H1 (cell line): ENCODE data around the gene UGT1A7. TPM values are rescaled to one million over a fixed set of nuclear protein-coding genes. Genes with fewer than 3 reads are reported as not detected.

ENCODE experiments used
- CTCF ChIA-PET: fragments of 300-600 bp; sonication (Branson Sonifier 250); formaldehyde crosslinking; loops from one replicate; lab custom pipeline; 2021; ENCODE audit not compliant: partially characterized antibody; lab: Charles Lee
- POLR2A ChIA-PET: fragments of 300-600 bp; sonication (Branson Sonifier 250); formaldehyde crosslinking; loops from one replicate; lab custom pipeline; 2021; ENCODE audit warnings: inconsistent platforms; ENCODE audit not compliant: partially characterized antibody; lab: Charles Lee
- DNase-seq, 2 experiments: peaks; one replicate each; pipeline versions ENCODE4 v3.0.0 to v3.0.0-alpha.2; 2010 to 2022; ENCODE audit warnings: low spot score in 2 of 2, low read depth in 1 of 2, mixed read lengths in 1 of 2
- FAIRE-seq: peaks from 2 replicates; lab custom pipeline; 2011; peaks lifted over from hg19 to GRCh38; lab: Jason Lieb, UNC
- H2AFZ ChIP-seq: 2 replicates; pipeline ENCODE4 v1.8.1; 2012; ENCODE audit warnings: low read length, inconsistent platforms
- H2AK5ac ChIP-seq: 2 replicates; pipeline ENCODE4 v1.6.1; 2013; ENCODE audit warnings: low read depth, low read length
- H2BK120ac ChIP-seq: replicated peaks from 2 replicates; pipeline ENCODE3; 2013; ENCODE audit warnings: low read depth, low read length, inconsistent platforms
- H2BK12ac ChIP-seq: 2 replicates; pipeline ENCODE4 v1.6.1; 2013; ENCODE audit warnings: low read depth, low read length
- H2BK15ac ChIP-seq: 2 replicates; pipeline ENCODE4 v1.6.1; 2013; ENCODE audit warnings: low read length
- H2BK20ac ChIP-seq: 2 replicates; pipeline ENCODE4 v1.6.1; 2013; ENCODE audit warnings: low read length
- H2BK5ac ChIP-seq: 2 replicates; pipeline ENCODE4 v1.6.1; 2013; ENCODE audit warnings: low read depth, low read length
- H3K14ac ChIP-seq: 2 replicates; pipeline ENCODE4 v1.6.1; 2013; ENCODE audit warnings: inconsistent platforms; ENCODE audit not compliant: insufficient read length
- H3K18ac ChIP-seq: 2 replicates; pipeline ENCODE4 v1.6.1; 2013; ENCODE audit warnings: low read length; ENCODE audit errors: extremely low read depth
- H3K23ac ChIP-seq: 2 replicates; pipeline ENCODE4 v1.6.1; 2013; ENCODE audit warnings: inconsistent platforms; ENCODE audit not compliant: insufficient read length
- H3K23me2 ChIP-seq: 2 replicates; pipeline ENCODE4 v1.6.1; 2013; ENCODE audit warnings: low read depth, low read length
- H3K27ac ChIP-seq: 2 replicates; pipeline ENCODE4 v1.6.1; 2011; ENCODE audit warnings: low read depth, low read length, inconsistent platforms
- H3K27me3 ChIP-seq, 4 experiments: replicated peaks in 1 of 4; 1 replicate in 1 of 4; 2 replicates in 3 of 4; pipeline versions ENCODE4 v1.6.1 to v1.8.1; 2011 to 2013; ENCODE audit warnings: low read length in 3 of 4, mild to moderate bottlenecking in 3 of 4, inconsistent platforms in 2 of 4, mixed read lengths in 2 of 4, moderate library complexity in 1 of 4; ENCODE audit not compliant: control insufficient read depth in 3 of 4, insufficient read depth in 3 of 4; ENCODE audit errors: extremely low read depth in 1 of 4
- H3K36me3 ChIP-seq, 4 experiments: 2 replicates each; pipeline versions ENCODE4 v1.6.1 to v1.8.1; 2011 to 2013; ENCODE audit warnings: mild to moderate bottlenecking in 4 of 4, low read length in 3 of 4, moderate library complexity in 2 of 4, control low read depth in 1 of 4, inconsistent platforms in 1 of 4; ENCODE audit not compliant: insufficient read depth in 4 of 4, control insufficient read depth in 2 of 4
- H3K4ac ChIP-seq: replicated peaks from 2 replicates; pipeline ENCODE3; 2013; ENCODE audit warnings: low read length, low read depth, mixed read lengths, inconsistent platforms; ENCODE audit not compliant: insufficient read length
- H3K4me1 ChIP-seq, 4 experiments: replicated peaks in 1 of 4; 1 replicate in 1 of 4; 2 replicates in 3 of 4; pipeline versions ENCODE4 v1.6.1 to v1.8.1; 2011 to 2013; ENCODE audit warnings: low read length in 3 of 4, inconsistent platforms in 2 of 4, mixed read lengths in 1 of 4; ENCODE audit not compliant: insufficient read depth in 4 of 4, control insufficient read depth in 3 of 4
- H3K4me2 ChIP-seq, 2 experiments: 2 replicates each; pipeline versions ENCODE4 v1.6.1 to v1.8.1; 2011 to 2013; ENCODE audit warnings: low read depth in 2 of 2, low read length in 2 of 2, control low read depth in 1 of 2, inconsistent platforms in 1 of 2, mild to moderate bottlenecking in 1 of 2; ENCODE audit not compliant: insufficient read depth in 1 of 2
- H3K4me3 ChIP-seq, 4 experiments: fragments of 200-600, 300-600 bp in 1 of 4; sonication (generic), shearing (Covaris generic), sonication (Bioruptor Twin) in 1 of 4; 2 replicates each; pipeline versions ENCODE4 v1.5.1 to v1.8.1; 2011 to 2016; ENCODE audit warnings: low read length in 4 of 4, low read depth in 3 of 4, control low read depth in 2 of 4, inconsistent platforms in 2 of 4, mild to moderate bottlenecking in 2 of 4, mixed read lengths in 1 of 4, moderate library complexity in 1 of 4; ENCODE audit not compliant: insufficient read depth in 2 of 4; ENCODE audit errors: extremely low read depth in 1 of 4
- H3K56ac ChIP-seq: replicated peaks from 2 replicates; pipeline ENCODE3; 2013; ENCODE audit warnings: low read depth, mild to moderate bottlenecking, mixed read lengths, low read length, inconsistent platforms; ENCODE audit not compliant: insufficient read length
- H3K79me1 ChIP-seq: 2 replicates; pipeline ENCODE4 v1.6.1; 2013; ENCODE audit warnings: low read depth, low read length, control low read depth
- H3K79me2 ChIP-seq, 2 experiments: 2 replicates each; pipeline versions ENCODE4 v1.6.1 to v1.8.1; 2012 to 2013; ENCODE audit warnings: low read length in 2 of 2, mild to moderate bottlenecking in 2 of 2, inconsistent platforms in 1 of 2; ENCODE audit not compliant: insufficient read depth in 2 of 2, control insufficient read depth in 1 of 2
- H3K9ac ChIP-seq, 4 experiments: replicated peaks in 1 of 4; 1 replicate in 1 of 4; 2 replicates in 3 of 4; pipeline versions ENCODE4 v1.6.1 to v1.8.1; 2011 to 2013; ENCODE audit warnings: low read depth in 3 of 4, low read length in 3 of 4, control low read depth in 2 of 4, mild to moderate bottlenecking in 2 of 4, moderate library complexity in 2 of 4, inconsistent platforms in 1 of 4; ENCODE audit errors: extremely low read depth in 1 of 4
- H3K9me3 ChIP-seq, 2 experiments: 2 replicates each; pipeline versions ENCODE4 v1.6.1 to v1.8.1; 2012 to 2013; ENCODE audit warnings: mild to moderate bottlenecking in 2 of 2, moderate library complexity in 2 of 2, control low read depth in 1 of 2, inconsistent platforms in 1 of 2, low read depth in 1 of 2, low read length in 1 of 2, mixed read lengths in 1 of 2; ENCODE audit not compliant: insufficient read depth in 2 of 2
- H4K20me1 ChIP-seq, 2 experiments: replicated peaks in 1 of 2; 2 replicates each; pipeline versions ENCODE3 to v1.8.1; 2011 to 2013; ENCODE audit warnings: inconsistent platforms in 2 of 2, low read length in 2 of 2, mild to moderate bottlenecking in 1 of 2; ENCODE audit not compliant: insufficient read depth in 2 of 2, control insufficient read depth in 1 of 2
- H4K5ac ChIP-seq: 2 replicates; pipeline ENCODE4 v1.6.1; 2013; ENCODE audit warnings: low read length, low read depth, mixed read lengths, inconsistent platforms; ENCODE audit not compliant: insufficient read length
- H4K8ac ChIP-seq: 2 replicates; pipeline ENCODE4 v1.8.0; 2013; ENCODE audit warnings: mild to moderate bottlenecking, moderate library complexity, low read length, inconsistent platforms; ENCODE audit not compliant: insufficient read depth; ENCODE audit errors: extremely low read depth
- H4K91ac ChIP-seq: replicated peaks from 2 replicates; pipeline ENCODE3; 2013; ENCODE audit warnings: low read length, mixed read lengths, inconsistent platforms; ENCODE audit not compliant: insufficient read length
- EGR1 ChIP-seq: IDR thresholded peaks from 2 replicates; pipeline ENCODE4 v1.6.1; 2011; ENCODE audit warnings: low read depth, low read length, borderline replicate concordance
- EZH2 ChIP-seq: fragments of 200-600 bp; sonication (generic); IDR thresholded peaks from 2 replicates; pipeline ENCODE4 v1.7.1; 2012; ENCODE audit warnings: low read depth, mild to moderate bottlenecking, moderate library complexity, low read length, inconsistent platforms; ENCODE audit not compliant: severe bottlenecking
- GABPA ChIP-seq: IDR thresholded peaks from 2 replicates; pipeline ENCODE4 v1.6.1; 2011; ENCODE audit warnings: mild to moderate bottlenecking, low read length, moderate library complexity, borderline replicate concordance; ENCODE audit not compliant: insufficient read depth
- HDAC6 ChIP-seq: IDR thresholded peaks from one replicate; pipeline ENCODE4 v1.7.1; 2012; ENCODE audit warnings: low read depth, mild to moderate bottlenecking, inconsistent platforms, low read length, moderate library complexity
- JUN ChIP-seq: IDR thresholded peaks from 2 replicates; pipeline ENCODE4 v1.6.1; 2011; ENCODE audit warnings: low read depth, mild to moderate bottlenecking, improper control_type of control experiment, low read length
- RFX5 ChIP-seq: IDR thresholded peaks from 2 replicates; pipeline ENCODE4 v1.6.1; 2011; ENCODE audit warnings: low read depth, low read length, improper control_type of control experiment, borderline replicate concordance
- SP1 ChIP-seq: IDR thresholded peaks from 2 replicates; pipeline ENCODE4 v1.6.1; 2011; ENCODE audit warnings: low read depth, low read length
- TEAD4 ChIP-seq: IDR thresholded peaks from 2 replicates; pipeline ENCODE4 v1.6.1; 2012; ENCODE audit warnings: low read depth, low read length, inconsistent platforms, mixed read lengths
- WGBS, 2 experiments: shearing (Covaris generic) in 1 of 2; methylation state at CpG; one replicate each; pipeline versions ENCODE4 v1.1.6 to v1.1.7; 2013 to 2015; ENCODE audit warnings: low lambda C conversion rate in 2 of 2, mixed read lengths in 2 of 2, inconsistent platforms in 1 of 2, low coverage in 1 of 2, missing lambda C conversion rate in 1 of 2; ENCODE audit not compliant: insufficient replicate concordance in 2 of 2, insufficient coverage in 1 of 2, insufficient read length in 1 of 2; ENCODE audit errors: extremely low coverage in 1 of 2, missing lambda C conversion rate in 1 of 2; 5-methylcytosine and 5-hydroxymethylcytosine counted together
- polyA plus RNA-seq, 7 experiments: library from polyadenylated mRNA; depleted of rRNA in 3 of 7; stranded (reverse) in 5 of 7; unstranded in 2 of 7; fragments of >200 nt in 5 of 7; fragments of 200-250 nt in 2 of 7; gene quantifications; 1 replicate in 5 of 7; 2 replicates in 1 of 7; 4 replicates in 1 of 7; pipeline versions ENCODE4 v1.2.1 to v1.2.3, GENCODE V29; 2011 to 2013; ENCODE audit warnings: missing spikeins in 2 of 7, mixed read lengths in 2 of 7
- total RNA-seq: library from RNA; stranded (reverse); fragmentation: NEBNext Ultra II Directional; extraction: Animal tissue kit (Norgen Biotek cat#: 25700); gene quantifications from 2 replicates; pipeline ENCODE4 v1.2.1, GENCODE V29; 2021

The UGT1A7 gene
- total and polyA plus RNA-seq, 2 of the 8 experiments (the other 6 are each of a cell fraction or from before 2014, with no cell fraction given): not detected

GRCh38 chr2:233746475-233747282 lies 65.0 kb downstream of the UGT1A7 start:
- Histone ChIP-seq H3K36me3 (no peaks in the 10 kb centered on the region), H2BK15ac (no peak overlapping the region), H2BK120ac (no peak overlapping the region), H4K5ac (no peak overlapping the region), H3K14ac (no peak overlapping the region), H2AK5ac (no peak overlapping the region), H3K4me2 (no peak overlapping the region), H3K56ac (no peak overlapping the region), H3K23ac (no peak overlapping the region), H3K79me2 (no peaks in the 10 kb centered on the region), H2BK12ac (no peak overlapping the region), H3K4ac (no peak overlapping the region), H3K9me3 (peaks cover 17 to 32% of the 10 kb centered on the region in 2 experiments), H3K23me2 (no peaks in the 10 kb centered on the region), H4K8ac (no peak overlapping the region), H3K27me3 (no peaks in the 10 kb centered on the region), H2BK5ac (no peak overlapping the region), H4K91ac (no peak overlapping the region), H3K79me1 (no peaks in the 10 kb centered on the region), H3K18ac (no peak overlapping the region), H2BK20ac (no peak overlapping the region), H3K27ac (no peak overlapping the region), H3K9ac (no peak overlapping the region), H3K4me3 (no peak overlapping the region), H4K20me1 (no peaks in the 10 kb centered on the region), H2AFZ (no peak overlapping the region), H3K4me1 (no peaks in the 10 kb centered on the region)
- WGBS, 2 experiments: 93% methylated on average over 10 of the region's 10 CpGs; no CpG with 5 or more reads in 1 of the 2 experiments
- POLR2A ChIA-PET: no interaction called here
- no peak for DNase-seq
- CTCF ChIA-PET: interaction anchor here (0.8 kb wide), 1 partner anchor 86 kb away, joined by 4 read pairs; no protein-coding TSS in a partner anchor
- no peak for FAIRE-seq
- no peak for TF ChIP-seq EGR1
- TF ChIP-seq EZH2: no peak
- no peak for TF ChIP-seq SP1
- no peak for TF ChIP-seq RFX5
- TF ChIP-seq TEAD4: no peak
- TF ChIP-seq JUN: no peak
- TF ChIP-seq GABPA: no peak
- no peak for TF ChIP-seq HDAC6
